GM19455 (cell line): ENCODE results near the gene CDC14A.

ENCODE experiments used
- ATAC-seq: cut with Tn5 transposase; IDR thresholded peaks from one replicate; pipeline ENCODE4 v1.9.1; 2021; ENCODE audit not compliant: unreplicated experiment

CDC14A gene

DNA sequence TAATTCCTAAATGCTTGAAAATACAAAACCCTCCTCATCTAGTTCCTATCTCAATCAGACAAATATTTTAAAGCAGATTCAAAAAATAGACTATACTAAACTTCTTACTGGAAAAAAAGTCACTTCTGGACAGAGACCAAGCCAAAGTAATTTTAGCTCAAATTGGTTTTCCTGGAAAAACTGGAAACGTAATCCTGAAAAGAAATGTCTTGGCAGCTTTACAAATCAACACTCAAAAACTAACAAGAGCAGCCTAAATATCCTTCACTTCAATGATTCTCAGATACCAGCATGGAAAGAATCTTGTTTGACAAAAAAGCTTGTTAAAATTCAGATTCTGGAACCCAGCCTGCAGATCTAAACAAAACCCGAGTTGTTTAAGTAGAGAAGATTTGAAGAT is 176.6 kb downstream of the CDC14A start:
- ATAC-seq, result no peak

DNA sequence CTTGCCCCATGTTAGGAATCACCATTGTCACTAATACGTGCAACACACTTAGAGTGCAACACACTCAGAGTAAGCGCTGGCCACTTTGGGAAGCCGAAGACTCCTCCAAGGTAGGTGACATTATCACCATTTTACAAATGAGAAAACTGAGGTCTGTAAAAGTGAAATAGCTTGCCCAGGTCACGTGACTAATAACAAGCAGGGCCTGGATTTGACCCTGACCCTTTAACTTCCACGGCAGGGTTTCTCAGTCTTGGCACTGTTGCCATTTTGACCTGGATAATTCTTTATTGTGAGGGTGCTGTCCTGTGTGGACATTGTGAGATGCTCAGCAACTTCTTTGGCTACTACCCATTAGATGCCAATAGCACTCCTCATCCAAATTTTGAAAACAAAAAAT is 177.8 kb downstream of the CDC14A start:
- no peak for ATAC-seq

DNA sequence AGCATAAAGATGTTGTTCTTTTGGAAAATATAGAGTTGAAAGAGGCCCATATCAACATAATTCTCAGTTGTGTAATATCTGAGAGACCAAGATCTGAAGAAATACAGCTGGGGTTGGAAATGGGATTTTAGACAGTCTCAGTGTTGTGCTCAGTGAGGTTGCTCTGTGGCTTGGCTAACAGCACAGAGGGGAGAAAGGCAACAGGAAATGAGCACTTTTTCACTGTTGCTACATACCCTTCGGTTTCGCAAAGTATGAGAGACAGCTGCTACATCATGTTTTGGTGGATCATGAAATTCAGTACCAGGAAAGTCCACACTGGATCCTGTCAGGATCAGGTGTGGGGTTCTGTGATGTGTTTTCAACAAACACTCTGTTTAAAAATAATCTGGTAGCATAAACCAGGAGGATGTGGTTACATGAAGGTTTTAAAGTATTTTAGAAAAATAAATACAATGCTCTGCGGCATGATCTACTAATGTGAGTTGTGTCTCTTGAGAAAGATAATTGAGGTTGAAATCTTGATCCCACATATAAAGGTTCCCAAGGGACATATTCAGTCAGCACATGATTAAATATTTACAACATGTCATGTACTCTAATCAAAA is 178.7 kb downstream of the CDC14A start:
- ATAC-seq, result peak; percentile 87

DNA sequence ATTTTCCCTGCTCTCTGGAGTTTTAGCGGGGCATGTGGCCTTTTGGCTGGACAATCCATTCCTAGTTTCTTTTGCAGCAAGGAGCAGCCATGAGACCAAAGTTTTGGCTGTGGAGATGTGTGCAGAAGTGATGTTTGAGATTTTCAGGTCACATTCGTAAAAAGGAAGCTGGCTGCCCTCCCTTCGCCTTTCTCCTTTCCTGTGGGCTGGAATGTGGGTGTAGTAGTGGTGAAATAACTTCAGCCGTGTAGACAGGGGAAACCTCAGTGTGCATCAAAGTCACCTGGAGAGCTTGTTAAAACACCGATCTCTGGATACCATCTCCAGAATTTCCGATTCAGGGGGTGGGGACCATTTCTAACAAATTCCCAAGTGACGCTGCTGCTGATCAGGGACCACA is 180.3 kb downstream of the CDC14A start:
- ATAC-seq, result no peak

GRCh38 chr1:100535264-100535663 is 183.0 kb downstream of the CDC14A start:
- ATAC-seq, result no peak

DNA sequence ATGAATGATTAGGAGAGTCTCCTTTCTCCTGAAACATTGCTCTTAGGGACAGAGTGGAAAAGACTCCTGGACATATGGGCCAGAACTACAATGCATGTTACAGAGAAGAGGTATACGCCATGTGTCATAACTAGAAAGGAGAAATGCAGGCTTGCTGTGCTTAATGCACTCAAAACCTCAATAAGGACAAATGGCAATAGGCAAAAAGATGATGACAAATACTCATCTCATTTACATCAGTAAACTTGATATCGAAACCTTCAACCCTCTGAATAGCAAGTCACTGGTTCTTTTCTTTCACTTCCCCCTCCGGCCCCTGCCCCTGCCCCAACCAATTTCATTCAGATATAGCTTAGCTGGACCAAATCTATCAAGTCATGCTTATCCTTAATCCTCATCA is 183.7 kb downstream of the CDC14A start:
- peak; percentile 85 for ATAC-seq

GRCh38 chr1:100538913-100539835 is 186.9 kb downstream of the CDC14A start:
- ATAC-seq, result no peak

DNA sequence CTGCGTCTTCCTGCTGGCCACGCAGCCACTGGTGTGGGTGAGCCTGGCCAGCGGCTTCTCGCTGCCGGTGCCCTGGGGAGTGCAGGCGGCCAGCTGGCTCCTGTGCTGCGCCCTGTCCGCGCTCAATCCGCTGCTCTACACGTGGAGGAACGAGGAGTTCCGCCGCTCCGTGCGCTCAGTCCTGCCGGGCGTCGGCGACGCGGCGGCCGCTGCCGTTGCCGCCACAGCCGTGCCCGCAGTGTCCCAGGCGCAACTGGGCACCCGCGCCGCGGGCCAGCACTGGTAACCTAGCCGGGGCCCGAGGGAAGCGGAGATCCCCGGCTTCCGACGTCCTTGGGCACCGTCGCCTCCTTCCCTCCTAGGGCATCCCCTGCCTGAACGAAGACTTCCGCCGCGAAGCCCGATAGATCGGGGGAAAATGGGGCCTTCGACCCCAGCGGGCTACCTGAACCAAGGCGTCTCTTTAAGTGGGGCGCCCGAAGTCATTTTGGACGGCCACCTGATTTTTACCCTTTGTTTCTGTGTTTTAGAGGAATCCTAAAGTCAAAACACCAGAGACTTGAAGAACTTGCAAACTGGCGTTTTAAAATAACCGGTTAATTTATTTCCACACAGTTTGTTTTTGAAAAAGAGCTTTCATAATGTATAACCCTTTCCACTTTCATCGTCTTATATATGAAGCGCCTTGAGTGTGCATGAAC is 187.7 kb downstream of the CDC14A start:
- no peak for ATAC-seq

DNA sequence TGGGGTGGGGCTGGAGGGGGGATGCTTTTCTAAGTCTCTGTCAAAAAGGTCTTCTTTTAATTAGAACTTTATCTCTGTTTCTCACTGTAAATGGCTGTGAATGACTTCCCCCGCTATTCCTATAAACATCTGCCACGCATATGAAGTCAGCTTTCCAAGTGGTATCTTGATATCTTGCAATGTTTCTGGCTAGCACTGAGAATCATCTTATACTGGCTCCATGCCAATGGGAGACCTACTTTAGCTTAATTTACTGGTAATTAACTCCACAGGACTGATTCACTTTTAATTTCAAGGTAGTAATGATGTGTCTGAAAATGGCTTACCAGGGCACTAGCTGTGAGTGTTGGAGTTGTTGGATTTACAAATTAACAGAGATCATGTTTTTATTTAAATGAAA is 190.0 kb downstream of the CDC14A start:
- ATAC-seq, result no peak

GRCh38 chr1:100543640-100544039 is 191.3 kb downstream of the CDC14A start:
- no peak for ATAC-seq

DNA sequence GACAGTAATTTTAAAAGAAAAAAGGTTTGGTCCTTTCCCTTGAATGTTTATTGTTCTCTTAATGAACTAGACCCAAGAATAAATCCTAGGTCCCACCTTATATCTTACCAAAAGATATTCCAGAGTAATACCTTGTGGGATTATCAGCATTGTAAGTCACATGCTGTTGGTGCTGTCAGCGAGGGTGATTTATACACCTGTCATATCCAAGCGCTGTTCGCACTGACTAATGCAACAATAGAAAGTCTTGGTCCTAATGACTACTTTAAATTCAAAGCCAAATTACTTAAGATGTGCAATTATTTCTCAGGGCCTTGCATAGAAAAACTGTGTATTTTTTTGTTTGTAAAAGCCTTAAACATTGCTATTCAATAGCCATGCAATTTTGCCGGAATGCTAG is 192.5 kb downstream of the CDC14A start:
- no peak for ATAC-seq

DNA sequence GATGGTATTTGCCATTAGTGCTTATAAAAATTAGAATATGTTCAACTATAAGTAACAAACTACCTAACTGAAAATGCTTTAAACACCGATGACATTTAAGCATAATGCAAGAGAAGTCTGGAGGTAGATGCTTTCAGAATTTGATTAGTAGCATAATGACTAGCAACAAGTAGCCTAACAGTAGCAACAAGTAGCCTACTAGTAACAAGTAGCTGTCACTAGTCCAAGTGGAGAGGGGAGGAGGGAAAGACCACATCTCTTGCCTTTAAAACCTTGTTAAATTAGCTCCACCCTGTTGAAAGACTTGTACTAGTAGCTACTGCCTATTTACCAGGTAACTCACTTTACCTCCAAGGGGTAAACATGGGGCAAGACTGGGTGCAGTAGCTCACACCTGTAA is 193.5 kb downstream of the CDC14A start:
- ATAC-seq, result no peak

DNA sequence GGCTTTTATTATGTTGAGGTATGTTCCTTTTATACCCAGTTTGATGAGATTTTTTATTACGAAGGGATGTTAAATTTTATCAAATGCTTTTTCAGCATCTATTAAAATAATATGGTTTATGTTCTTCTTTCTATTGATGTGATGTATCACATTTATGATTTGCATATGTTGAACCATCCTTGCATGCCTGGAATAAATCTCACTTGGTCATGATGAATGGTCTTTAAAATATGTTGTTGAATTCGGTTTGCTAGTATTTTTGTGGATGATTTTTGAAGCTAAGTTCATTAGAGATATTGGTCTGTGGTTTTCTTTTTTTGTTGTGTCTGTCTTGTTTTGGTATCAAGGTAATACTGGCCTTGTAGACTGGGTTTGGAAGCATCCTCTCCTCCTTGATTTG is 199.7 kb downstream of the CDC14A start:
- ATAC-seq, result no peak

DNA sequence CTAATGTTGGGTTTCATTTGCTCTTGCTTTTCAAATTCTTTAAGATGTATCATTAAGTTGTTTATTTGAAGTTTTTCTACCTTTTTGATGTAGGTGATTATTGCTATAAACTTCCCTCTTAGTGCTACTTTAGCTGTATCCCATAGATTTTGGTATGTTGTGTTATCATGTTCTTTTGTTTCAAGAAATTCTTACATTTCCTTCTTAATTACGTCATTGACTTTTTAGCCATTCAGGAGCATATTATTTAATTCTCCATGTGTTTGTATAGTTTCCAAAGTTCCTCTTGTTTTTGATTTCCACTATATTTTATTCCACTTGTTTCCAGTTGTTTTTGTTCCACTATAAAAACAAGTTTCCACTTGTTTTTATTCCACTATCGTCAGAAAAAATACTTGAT is 200.6 kb downstream of the CDC14A start:
- no peak for ATAC-seq

DNA sequence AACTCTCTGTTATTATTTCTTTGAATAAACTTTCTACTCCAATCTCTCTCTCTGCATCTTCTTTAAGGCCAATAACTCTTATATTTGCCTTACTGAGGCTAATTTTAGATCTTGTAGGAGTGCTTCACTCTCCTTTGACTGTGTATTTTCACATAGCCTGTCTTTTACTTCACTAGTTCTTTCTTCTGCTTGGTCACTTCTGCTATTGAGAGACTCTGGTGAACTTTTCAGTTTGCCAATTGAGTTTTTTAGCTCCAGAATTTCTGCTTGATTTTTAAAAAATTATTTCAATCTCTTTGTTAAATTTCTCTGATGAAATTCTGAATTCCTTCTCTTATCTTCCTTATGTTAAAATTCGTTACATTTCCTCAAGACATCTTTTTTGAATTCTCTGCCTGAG is 203.9 kb downstream of the CDC14A start:
- no peak for ATAC-seq

- no peak for ATAC-seq
Observed at GRCh38 chr1:100556925-100557605, 204.8 kb downstream of the CDC14A start.

- ATAC-seq, result no peak
Observed at GRCh38 chr1:100557606-100557953, 205.3 kb downstream of the CDC14A start.

DNA sequence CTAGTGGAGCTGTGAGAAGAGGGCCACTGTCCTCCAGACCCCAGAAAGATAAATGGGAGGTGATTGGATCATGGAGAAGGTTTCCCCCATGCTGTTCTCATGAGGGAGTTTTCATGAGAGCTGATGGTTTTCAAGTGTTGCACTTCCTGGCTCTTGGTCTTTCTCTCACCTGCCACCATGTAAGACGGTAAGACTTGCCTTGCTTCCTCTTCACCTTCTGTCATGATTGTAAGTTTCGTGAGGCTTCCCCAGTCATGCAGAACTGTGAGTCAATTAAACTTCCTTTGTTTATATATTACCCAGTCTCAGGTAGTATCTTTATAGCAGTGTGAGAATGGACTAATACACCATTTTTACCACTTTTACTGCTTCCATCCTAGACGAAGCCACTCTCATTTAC is 213.2 kb downstream of the CDC14A start:
- ATAC-seq, result no peak

DNA sequence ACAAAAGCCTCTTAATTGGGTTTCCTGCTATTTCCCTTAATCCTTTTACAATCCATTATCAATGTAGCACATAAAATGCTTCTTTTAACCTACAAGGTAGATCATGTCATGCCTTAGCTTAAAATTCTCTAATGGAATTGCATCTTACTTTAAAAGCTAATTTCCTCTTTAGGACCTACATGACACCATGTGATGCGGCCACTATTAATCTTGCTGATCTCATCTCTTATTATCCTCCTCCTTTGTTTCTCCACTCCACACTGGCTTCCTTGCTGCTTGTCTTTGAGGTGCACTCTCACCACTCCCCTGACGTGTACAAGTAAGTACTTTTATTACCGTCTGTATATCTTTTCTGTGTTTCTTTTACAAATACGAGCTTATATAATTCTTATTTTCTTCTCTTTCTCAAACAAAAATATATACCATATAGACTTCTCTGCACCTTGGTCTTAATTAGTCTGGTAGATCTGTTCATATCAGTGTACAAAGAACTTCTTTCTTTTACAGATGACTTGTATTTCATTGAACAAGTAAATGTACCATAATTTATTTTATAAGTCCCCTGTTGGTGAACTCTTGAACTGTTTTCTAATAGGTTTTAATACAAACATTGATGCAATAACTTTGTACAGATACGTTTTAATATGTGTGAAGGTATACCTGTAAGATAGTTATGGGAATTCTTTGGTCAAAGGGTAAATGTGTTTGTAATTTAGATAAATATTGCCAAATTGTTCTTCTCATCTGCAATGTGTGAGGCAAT is 213.8 kb downstream of the CDC14A start:
- ATAC-seq, result no peak

GRCh38 chr1:100567062-100567461 is 214.8 kb downstream of the CDC14A start:
- no peak for ATAC-seq
